Measurements from ENCODE around the gene DISP3.
A peak's percentile ranks its signal among the peaks of the same experiment; 100 is the strongest.

DISP3 gene

GRCh38 chr1:11482198-11482597 lies 3.2 kb downstream of the DISP3 start:
- no peaks in the 10 kb centered on the region for H3K36me3 ChIP-seq (ENCODE audit: low read depth)
- no peak overlapping the region for H3K27ac ChIP-seq (ENCODE audit: poor library complexity, severe bottlenecking)
- H3K4me1 ChIP-seq (ENCODE audit: insufficient read depth, poor library complexity, severe bottlenecking): no peaks in the 10 kb centered on the region
- ATAC-seq (ENCODE audit: low read depth) (no peak), DNase-seq (ENCODE audit: low spot score) (no peak)
- no peaks in the 10 kb centered on the region for H3K9me3 ChIP-seq (ENCODE audit: severe bottlenecking)
- peaks cover 23% of the 10 kb centered on the region for H3K27me3 ChIP-seq (ENCODE audit: insufficient read depth, poor library complexity, severe bottlenecking)
- no peak overlapping the region for H3K4me3 ChIP-seq (ENCODE audit: severe bottlenecking)
- TF ChIP-seq CTCF (IDR thresholded peaks at IDR 0.05; ENCODE audit: poor library complexity, severe bottlenecking): no peak

GRCh38 chr1:11482701-11483479 lies 3.9 kb downstream of the DISP3 start:
- Histone ChIP-seq H3K9me3 (ENCODE audit: severe bottlenecking) (no peaks in the 10 kb centered on the region), H3K4me3 (ENCODE audit: severe bottlenecking) (no peak overlapping the region), H3K36me3 (ENCODE audit: low read depth) (no peaks in the 10 kb centered on the region), H3K27me3 (ENCODE audit: insufficient read depth, poor library complexity, severe bottlenecking) (peaks cover 23% of the 10 kb centered on the region), H3K4me1 (ENCODE audit: insufficient read depth, poor library complexity, severe bottlenecking) (no peaks in the 10 kb centered on the region), H3K27ac (ENCODE audit: poor library complexity, severe bottlenecking) (no peak overlapping the region)
- TF ChIP-seq CTCF (IDR thresholded peaks at IDR 0.05; ENCODE audit: poor library complexity, severe bottlenecking): no peak
- no peak for ATAC-seq (ENCODE audit: low read depth)
- DNase-seq (ENCODE audit: low spot score): no peak

- H3K9me3 ChIP-seq (ENCODE audit: severe bottlenecking): no peaks in the 10 kb centered on the region
- H3K4me1 ChIP-seq (ENCODE audit: insufficient read depth, poor library complexity, severe bottlenecking): no peaks in the 10 kb centered on the region
- DNase-seq (ENCODE audit: low spot score) (no peak), ATAC-seq (ENCODE audit: low read depth) (peak; percentile 34; the same call in 1 of the 3 replicates)
- peaks cover 23% of the 10 kb centered on the region for H3K27me3 ChIP-seq (ENCODE audit: insufficient read depth, poor library complexity, severe bottlenecking)
- TF ChIP-seq CTCF (IDR thresholded peaks at IDR 0.05; ENCODE audit: poor library complexity, severe bottlenecking): no peak
- H3K27ac ChIP-seq (ENCODE audit: poor library complexity, severe bottlenecking): no peak overlapping the region
- H3K4me3 ChIP-seq (ENCODE audit: severe bottlenecking): no peak overlapping the region
- H3K36me3 ChIP-seq (ENCODE audit: low read depth): no peaks in the 10 kb centered on the region
Observed at GRCh38 chr1:11483581-11484320, 4.8 kb downstream of the DISP3 start.

- Histone ChIP-seq H3K9me3 (ENCODE audit: severe bottlenecking) (no peaks in the 10 kb centered on the region), H3K36me3 (ENCODE audit: low read depth) (no peaks in the 10 kb centered on the region), H3K4me3 (ENCODE audit: severe bottlenecking) (no peak overlapping the region), H3K27ac (ENCODE audit: poor library complexity, severe bottlenecking) (no peak overlapping the region), H3K27me3 (ENCODE audit: insufficient read depth, poor library complexity, severe bottlenecking) (peaks cover 22% of the 10 kb centered on the region), H3K4me1 (ENCODE audit: insufficient read depth, poor library complexity, severe bottlenecking) (no peaks in the 10 kb centered on the region)
- DNase-seq (ENCODE audit: low spot score): no peak
- ATAC-seq (ENCODE audit: low read depth): no peak; the same call in 2 of the 3 replicates
- no peak for TF ChIP-seq CTCF (IDR thresholded peaks at IDR 0.05; ENCODE audit: poor library complexity, severe bottlenecking)
Observed at GRCh38 chr1:11484321-11484655, 5.3 kb downstream of the DISP3 start.

- Histone ChIP-seq H3K9me3 (ENCODE audit: severe bottlenecking) (no peaks in the 10 kb centered on the region), H3K4me1 (ENCODE audit: insufficient read depth, poor library complexity, severe bottlenecking) (no peaks in the 10 kb centered on the region), H3K27ac (ENCODE audit: poor library complexity, severe bottlenecking) (no peak overlapping the region), H3K36me3 (ENCODE audit: low read depth) (no peaks in the 10 kb centered on the region), H3K27me3 (ENCODE audit: insufficient read depth, poor library complexity, severe bottlenecking) (peaks cover 17% of the 10 kb centered on the region), H3K4me3 (ENCODE audit: severe bottlenecking) (no peak overlapping the region)
- no peak for TF ChIP-seq CTCF (IDR thresholded peaks at IDR 0.05; ENCODE audit: poor library complexity, severe bottlenecking)
- ATAC-seq (ENCODE audit: low read depth) (no peak), DNase-seq (ENCODE audit: low spot score) (no peak)
Observed at GRCh38 chr1:11485191-11485590, 6.2 kb downstream of the DISP3 start.
